ENCODE data around the gene NSUN6.
"Not testable (repeated sequence)": the region's sequence is repeated elsewhere in the genome, so short reads cannot be mapped to it uniquely, and the experiment has no call there.

Gene NSUN6

GRCh38 chr10:18607503-18608378 is 43.6 kb downstream of the NSUN6 start:
- DNase-seq: peak; percentile 86

- peak; percentile 32 for DNase-seq
Measured at GRCh38 chr10:18606051-18606695, 45.2 kb downstream of the NSUN6 start.

- no peak for DNase-seq
Measured at GRCh38 chr10:18601321-18601720, 50.1 kb downstream of the NSUN6 start.

GRCh38 chr10:18599392-18599791 is 52.0 kb downstream of the NSUN6 start:
- DNase-seq: no peak

GRCh38 chr10:18594574-18595156 is 56.7 kb downstream of the NSUN6 start:
- DNase-seq: no peak

- not testable (repeated sequence) for DNase-seq
Measured at GRCh38 chr10:18591141-18591540, 60.2 kb downstream of the NSUN6 start.

- DNase-seq: not testable (repeated sequence)
Measured at GRCh38 chr10:18586637-18587036, 64.8 kb downstream of the NSUN6 start.

GRCh38 chr10:18583575-18584270 is 67.7 kb downstream of the NSUN6 start:
- no peak for DNase-seq

- DNase-seq: peak; percentile 30
Measured at GRCh38 chr10:18582803-18583202, 68.6 kb downstream of the NSUN6 start.

- no peak for DNase-seq
Measured at GRCh38 chr10:18577823-18578685, 73.3 kb downstream of the NSUN6 start.

- no peak for DNase-seq
Measured at GRCh38 chr10:18576586-18576985, 74.8 kb downstream of the NSUN6 start.

- no peak for DNase-seq
Measured at GRCh38 chr10:18572959-18573561, 78.3 kb downstream of the NSUN6 start.

- DNase-seq: no peak
Measured at GRCh38 chr10:18571780-18572179, 79.6 kb downstream of the NSUN6 start.

- no peak for DNase-seq
Measured at GRCh38 chr10:18571076-18571475, 80.3 kb downstream of the NSUN6 start.

- DNase-seq: not testable (repeated sequence)
Measured at GRCh38 chr10:18570386-18570785, 81.0 kb downstream of the NSUN6 start.

- no peak for DNase-seq
Measured at GRCh38 chr10:18567343-18567856, 84.0 kb downstream of the NSUN6 start.

GRCh38 chr10:18566177-18566576 is 85.2 kb downstream of the NSUN6 start:
- no peak for DNase-seq

- no peak for DNase-seq
Measured at GRCh38 chr10:18565006-18565405, 86.4 kb downstream of the NSUN6 start.

GRCh38 chr10:18563003-18563726 is 88.2 kb downstream of the NSUN6 start:
- DNase-seq: no peak

- DNase-seq: no peak
Measured at GRCh38 chr10:18561861-18562551, 89.4 kb downstream of the NSUN6 start.

Data from EL (cell line).